Mammary epithelial cell (primary cell): ENCODE results near the gene HMCN2.

Experiments
- CTCF ChIP-seq, 2 donors: IDR thresholded peaks in 1 of 2; conservative IDR thresholded peaks in 1 of 2; 2 replicates each; pipeline ENCODE4 v1.5.1; 2011 to 2012; ENCODE audit warnings: inconsistent platforms in 2 of 2, low read length in 2 of 2, mild to moderate bottlenecking in 2 of 2, control low read depth in 1 of 2, low read depth in 1 of 2; ENCODE audit not compliant: insufficient read depth in 1 of 2; ENCODE audit errors: extremely low read depth in 1 of 2
- EZH2 ChIP-seq: IDR thresholded peaks from 2 replicates; pipeline ENCODE4 v1.6.1; 2012; ENCODE audit warnings: low read length, inconsistent platforms, borderline replicate concordance

GRCh38 chr9:130295431-130295830 is 29.9 kb downstream of the HMCN2 start:
- TF ChIP-seq CTCF (conservative IDR thresholded peaks at IDR 0.05 in 1 of 2, IDR thresholded peaks at IDR 0.05 in 1 of 2; ENCODE audit: extremely low read depth in 1 of 2, insufficient read depth in 1 of 2, low read depth in 1 of 2, low read length in 2 of 2) (no peak), EZH2 (no peak)
